Activated naive CD4-positive, alpha-beta T cell treated with anti-CD3 and anti-CD28 coated beads for 36 hours (primary cell): Measurements from ENCODE around the gene SOX8. TPM values are rescaled to one million over a fixed set of nuclear protein-coding genes. Genes with fewer than 3 reads are reported as not detected.

Experiments used
- CTCF ChIA-PET: fragments of 350-600 bp; sonication (Branson Sonifier 250); formaldehyde crosslinking; loops from one replicate; lab custom pipeline; 2021; ENCODE audit warnings: antibody characterized with exemption; lab: Charles Lee
- DNase-seq: peaks from one replicate; pipeline ENCODE4 v3.0.0-alpha.2; 2020
- H3K27ac Mint-ChIP-seq: one replicate; pipeline ENCODE4 v1.8.0; 2021; ENCODE audit warnings: mild to moderate bottlenecking, mixed read lengths
- H3K27me3 Mint-ChIP-seq: one replicate; pipeline ENCODE4 v1.8.0; 2021; ENCODE audit warnings: low read depth, mixed read lengths
- H3K36me3 Mint-ChIP-seq: one replicate; pipeline ENCODE4 v1.8.0; 2021; ENCODE audit warnings: low read depth, mixed read lengths
- H3K4me1 Mint-ChIP-seq: one replicate; pipeline ENCODE4 v1.8.0; 2021; ENCODE audit warnings: low read depth, mixed read lengths
- H3K4me3 Mint-ChIP-seq: one replicate; pipeline ENCODE4 v1.8.0; 2021; ENCODE audit warnings: mild to moderate bottlenecking, moderate library complexity, mixed read lengths
- H3K9me3 Mint-ChIP-seq: one replicate; pipeline ENCODE4 v1.8.0; 2021; ENCODE audit warnings: mixed read lengths
- intact Hi-C: fragments of 100-400 bp; cut with micrococcal nuclease; formaldehyde crosslinking; loops from one replicate; pipeline ENCODE4 v1.15.1; 2023
- total RNA-seq, 2 experiments: library from RNA; stranded (reverse); gene quantifications; one replicate each; pipeline ENCODE4 v1.2.3, GENCODE V29; 2021

SOX8 gene
- total RNA-seq, 2 experiments from 2014 or later: 0.74 to 1.0 TPM

GRCh38 chr16:962901-963814 lies 18.4 kb upstream of the SOX8 start:
- Mint-ChIP-seq H3K4me1 (peaks cover 27% of the 10 kb centered on the region), H3K36me3 (peaks cover 17% of the 10 kb centered on the region), H3K4me3 (peak overlapping the region; percentile 66), H3K27ac (peak overlapping the region; percentile 96), H3K9me3 (peaks cover 6% of the 10 kb centered on the region), H3K27me3 (no peaks in the 10 kb centered on the region)
- intact Hi-C loops: no loop called here
- no peak for DNase-seq
- CTCF ChIA-PET: interaction anchor here (1.4 to 1.5 kb wide), 2 partner anchors 16 to 42 kb away, joined by 3 to 4 read pairs; no protein-coding TSS in a partner anchor

- Mint-ChIP-seq H3K4me3 (peak overlapping the region; percentile 66), H3K27me3 (no peaks in the 10 kb centered on the region), H3K27ac (peak overlapping the region; percentile 96), H3K9me3 (peaks cover 6% of the 10 kb centered on the region), H3K36me3 (peaks cover 18% of the 10 kb centered on the region), H3K4me1 (peaks cover 35% of the 10 kb centered on the region)
- intact Hi-C loops: loop anchor here (2.0 kb wide), 1 partner anchor 41 kb away; no protein-coding TSS in a partner anchor
- CTCF ChIA-PET: interaction anchor here (0.6 to 1.5 kb wide), 4 partner anchors 10 to 91 kb away, joined by 3 to 4 read pairs (median 4); no protein-coding TSS in a partner anchor
- DNase-seq: peak; percentile 35
Observed at GRCh38 chr16:963913-964312, 17.7 kb upstream of the SOX8 start.

GRCh38 chr16:964356-965035 lies 17.1 kb upstream of the SOX8 start:
- peaks cover 38% of the 10 kb centered on the region for H3K4me1 Mint-ChIP-seq
- CTCF ChIA-PET: interaction anchor here (0.6 to 1.5 kb wide), 4 partner anchors 9 to 91 kb away, joined by 3 to 4 read pairs (median 4); no protein-coding TSS in a partner anchor
- DNase-seq: peak; percentile 79
- peak overlapping the region; percentile 66 for H3K4me3 Mint-ChIP-seq
- H3K36me3 Mint-ChIP-seq: peaks cover 18% of the 10 kb centered on the region
- peak overlapping the region; percentile 96 for H3K27ac Mint-ChIP-seq
- H3K27me3 Mint-ChIP-seq: no peaks in the 10 kb centered on the region
- H3K9me3 Mint-ChIP-seq: peaks cover 6% of the 10 kb centered on the region
- intact Hi-C loops: loop anchor here (2.0 kb wide), 1 partner anchor 40 kb away; no protein-coding TSS in a partner anchor

GRCh38 chr16:965036-965395 lies 16.6 kb upstream of the SOX8 start:
- H3K4me3 Mint-ChIP-seq: peak overlapping the region; percentile 66
- H3K36me3 Mint-ChIP-seq: peaks cover 18% of the 10 kb centered on the region
- CTCF ChIA-PET: interaction anchor here (1.1 kb wide), 1 partner anchor 90 kb away, joined by 4 read pairs; no protein-coding TSS in a partner anchor
- no peaks in the 10 kb centered on the region for H3K27me3 Mint-ChIP-seq
- H3K27ac Mint-ChIP-seq: peak overlapping the region; percentile 96
- peaks cover 42% of the 10 kb centered on the region for H3K4me1 Mint-ChIP-seq
- intact Hi-C loops: loop anchor here (2.0 kb wide), 1 partner anchor 40 kb away; no protein-coding TSS in a partner anchor
- DNase-seq: no peak
- H3K9me3 Mint-ChIP-seq: peaks cover 6% of the 10 kb centered on the region

- Mint-ChIP-seq H3K27ac (peak overlapping the region; percentile 50), H3K9me3 (peaks cover 6% of the 10 kb centered on the region), H3K4me3 (no peak overlapping the region), H3K4me1 (peaks cover 42% of the 10 kb centered on the region), H3K27me3 (no peaks in the 10 kb centered on the region), H3K36me3 (peaks cover 18% of the 10 kb centered on the region)
- intact Hi-C loops: loop anchor here (2.0 kb wide), 1 partner anchor 39 kb away; no protein-coding TSS in a partner anchor
- CTCF ChIA-PET: no interaction called here
- DNase-seq: no peak
Observed at GRCh38 chr16:965487-965886, 16.1 kb upstream of the SOX8 start.

- no peak overlapping the region for H3K4me3 Mint-ChIP-seq
- intact Hi-C loops: no loop called here
- peaks cover 18% of the 10 kb centered on the region for H3K36me3 Mint-ChIP-seq
- no peaks in the 10 kb centered on the region for H3K27me3 Mint-ChIP-seq
- no peak for DNase-seq
- CTCF ChIA-PET: no interaction called here
- peaks cover 42% of the 10 kb centered on the region for H3K4me1 Mint-ChIP-seq
- no peak overlapping the region for H3K27ac Mint-ChIP-seq
- peaks cover 6% of the 10 kb centered on the region for H3K9me3 Mint-ChIP-seq
Observed at GRCh38 chr16:966035-966434, 15.5 kb upstream of the SOX8 start.

GRCh38 chr16:966505-966904 lies 15.1 kb upstream of the SOX8 start:
- no peaks in the 10 kb centered on the region for H3K27me3 Mint-ChIP-seq
- H3K4me1 Mint-ChIP-seq: peaks cover 45% of the 10 kb centered on the region
- peaks cover 18% of the 10 kb centered on the region for H3K36me3 Mint-ChIP-seq
- CTCF ChIA-PET: no interaction called here
- DNase-seq: no peak
- H3K4me3 Mint-ChIP-seq: no peak overlapping the region
- H3K9me3 Mint-ChIP-seq: peaks cover 6% of the 10 kb centered on the region
- intact Hi-C loops: no loop called here
- no peak overlapping the region for H3K27ac Mint-ChIP-seq

- no peak for DNase-seq
- peaks cover 48% of the 10 kb centered on the region for H3K4me1 Mint-ChIP-seq
- no peaks in the 10 kb centered on the region for H3K27me3 Mint-ChIP-seq
- peaks cover 18% of the 10 kb centered on the region for H3K36me3 Mint-ChIP-seq
- CTCF ChIA-PET: no interaction called here
- intact Hi-C loops: no loop called here
- H3K4me3 Mint-ChIP-seq: no peak overlapping the region
- peaks cover 6% of the 10 kb centered on the region for H3K9me3 Mint-ChIP-seq
- no peak overlapping the region for H3K27ac Mint-ChIP-seq
Observed at GRCh38 chr16:967077-967541, 14.5 kb upstream of the SOX8 start.

- intact Hi-C loops: no loop called here
- Mint-ChIP-seq H3K27ac (peak overlapping the region; percentile 41), H3K4me3 (no peak overlapping the region), H3K9me3 (peaks cover 6% of the 10 kb centered on the region), H3K4me1 (peaks cover 47% of the 10 kb centered on the region), H3K36me3 (peaks cover 18% of the 10 kb centered on the region), H3K27me3 (no peaks in the 10 kb centered on the region)
- no peak for DNase-seq
- CTCF ChIA-PET: interaction anchor here (1.2 kb wide), 1 partner anchor 90 kb away, joined by 3 read pairs; no protein-coding TSS in a partner anchor
Observed at GRCh38 chr16:967546-968295, 13.8 kb upstream of the SOX8 start.

GRCh38 chr16:968620-969019 lies 12.9 kb upstream of the SOX8 start:
- no peak overlapping the region for H3K27ac Mint-ChIP-seq
- H3K27me3 Mint-ChIP-seq: no peaks in the 10 kb centered on the region
- peak overlapping the region; percentile 46 for H3K4me3 Mint-ChIP-seq
- intact Hi-C loops: no loop called here
- DNase-seq: no peak
- peaks cover 18% of the 10 kb centered on the region for H3K36me3 Mint-ChIP-seq
- CTCF ChIA-PET: interaction anchor here (1.2 kb wide), 1 partner anchor 89 kb away, joined by 3 read pairs; no protein-coding TSS in a partner anchor
- H3K4me1 Mint-ChIP-seq: peaks cover 38% of the 10 kb centered on the region
- H3K9me3 Mint-ChIP-seq: peaks cover 6% of the 10 kb centered on the region

GRCh38 chr16:969508-970385 lies 11.8 kb upstream of the SOX8 start:
- Mint-ChIP-seq H3K27ac (peak overlapping the region; percentile 30), H3K4me3 (peak overlapping the region; percentile 78), H3K9me3 (peaks cover 6% of the 10 kb centered on the region), H3K27me3 (no peaks in the 10 kb centered on the region), H3K36me3 (peaks cover 17% of the 10 kb centered on the region), H3K4me1 (peaks cover 28% of the 10 kb centered on the region)
- CTCF ChIA-PET: interaction anchor here (0.5 kb wide), 1 partner anchor 225 kb away, joined by 3 read pairs; no protein-coding TSS in a partner anchor
- no peak for DNase-seq
- intact Hi-C loops: loop anchor here (2.0 to 10.0 kb wide), 2 partner anchors 165 to 289 kb away; partner anchors contain the start of genes GNG13 and STUB1
